Stimulated activated CD8-positive, alpha-beta memory T cell treated with anti-CD3 and anti-CD28 coated beads, Interleukin-12 subunit alpha, Interleukin-12 subunit beta, amount 100 ng/mL, for 24 hours (primary cell): ENCODE measurements around the gene SDC1.

Source experiments
- DNase-seq: peaks from one replicate; pipeline ENCODE4 v3.0.0-alpha.2; 2020; ENCODE audit errors: extremely low read depth

The SDC1 gene

GRCh38 chr2:20214566-20215182, 10.3 kb downstream of the SDC1 start:
- no peak for DNase-seq

GRCh38 chr2:20213651-20214565, 11.0 kb downstream of the SDC1 start:
- no peak for DNase-seq

GRCh38 chr2:20212871-20213503, 11.9 kb downstream of the SDC1 start:
- DNase-seq: no peak

- no peak for DNase-seq
Observed at GRCh38 chr2:20212459-20212870, 12.5 kb downstream of the SDC1 start.

- no peak for DNase-seq
Observed at GRCh38 chr2:20211860-20212458, 13.0 kb downstream of the SDC1 start.

- no peak for DNase-seq
Observed at GRCh38 chr2:20211420-20211819, 13.5 kb downstream of the SDC1 start.

- DNase-seq: no peak
Observed at GRCh38 chr2:20210462-20210861, 14.5 kb downstream of the SDC1 start.

GRCh38 chr2:20209373-20210109, 15.4 kb downstream of the SDC1 start:
- no peak for DNase-seq

- no peak for DNase-seq
Observed at GRCh38 chr2:20208476-20208859, 16.5 kb downstream of the SDC1 start.

GRCh38 chr2:20207051-20207450, 17.9 kb downstream of the SDC1 start:
- no peak for DNase-seq

- no peak for DNase-seq
Observed at GRCh38 chr2:20205915-20206524, 18.9 kb downstream of the SDC1 start.

- no peak for DNase-seq
Observed at GRCh38 chr2:20205069-20205468, 19.9 kb downstream of the SDC1 start.

GRCh38 chr2:20203521-20204225, 21.3 kb downstream of the SDC1 start:
- no peak for DNase-seq

GRCh38 chr2:20203072-20203471, 21.9 kb downstream of the SDC1 start:
- no peak for DNase-seq

- DNase-seq: no peak
Observed at GRCh38 chr2:20201671-20202070, 23.3 kb downstream of the SDC1 start.

GRCh38 chr2:20200697-20201555, 24.0 kb downstream of the SDC1 start:
- DNase-seq: no peak

GRCh38 chr2:20199633-20200270, 25.2 kb downstream of the SDC1 start:
- DNase-seq: no peak

GRCh38 chr2:20198796-20199632, 25.9 kb downstream of the SDC1 start:
- DNase-seq: no peak
